Activated CD4-positive, alpha-beta T cell treated with anti-CD3 and anti-CD28 coated beads, Interleukin-2, amount 50 U/mL, for 16 hours (primary cell): Measurements from ENCODE around the gene ARHGAP4.
A peak's percentile ranks its signal among the peaks of the same experiment; 100 is the strongest.

ENCODE experiments used
- DNase-seq: peaks from one replicate; pipeline ENCODE4 v3.0.0-alpha.2; 2020

ARHGAP4 gene

DNA sequence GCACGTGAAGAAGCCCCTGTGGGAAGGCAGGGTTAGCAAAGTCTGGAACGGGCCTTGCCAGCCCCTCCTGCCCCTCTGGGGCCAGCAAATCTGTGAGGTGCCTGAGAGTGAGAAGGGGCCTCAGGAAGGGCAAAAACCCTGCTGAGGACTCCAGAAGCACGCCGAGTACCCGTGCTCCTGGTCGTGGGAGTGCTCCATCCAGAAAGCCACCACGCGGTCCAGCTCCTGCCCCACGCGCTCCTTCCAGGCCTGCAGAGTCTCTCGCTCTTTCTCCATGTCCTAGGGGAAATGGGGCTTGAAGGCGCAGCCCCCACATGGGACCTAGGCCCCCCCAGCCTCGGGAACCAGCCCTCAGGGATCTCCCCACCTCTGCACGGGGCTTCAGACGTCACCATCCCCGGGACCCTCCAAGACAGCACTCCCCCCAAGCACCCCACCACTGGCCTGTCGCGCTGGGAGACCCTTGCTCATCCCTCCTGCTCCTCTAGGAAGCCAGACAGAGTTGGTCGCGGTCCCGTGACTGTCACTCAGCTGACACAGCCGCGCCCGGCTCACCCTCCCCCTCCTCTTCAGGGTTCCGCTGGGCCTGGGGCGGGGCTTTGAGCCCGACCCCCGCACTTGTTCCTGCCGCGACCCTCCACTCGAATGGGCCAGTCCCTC is 18.2 kb upstream of the ARHGAP4 start, which contains the start of gene RENBP:
TSS of gene RENBP (minus strand) at position 504 of the 660 bp plus-strand sequence. CDS start at position 471, 33 bp downstream.
- DNase-seq = peak; percentile 41

DNA sequence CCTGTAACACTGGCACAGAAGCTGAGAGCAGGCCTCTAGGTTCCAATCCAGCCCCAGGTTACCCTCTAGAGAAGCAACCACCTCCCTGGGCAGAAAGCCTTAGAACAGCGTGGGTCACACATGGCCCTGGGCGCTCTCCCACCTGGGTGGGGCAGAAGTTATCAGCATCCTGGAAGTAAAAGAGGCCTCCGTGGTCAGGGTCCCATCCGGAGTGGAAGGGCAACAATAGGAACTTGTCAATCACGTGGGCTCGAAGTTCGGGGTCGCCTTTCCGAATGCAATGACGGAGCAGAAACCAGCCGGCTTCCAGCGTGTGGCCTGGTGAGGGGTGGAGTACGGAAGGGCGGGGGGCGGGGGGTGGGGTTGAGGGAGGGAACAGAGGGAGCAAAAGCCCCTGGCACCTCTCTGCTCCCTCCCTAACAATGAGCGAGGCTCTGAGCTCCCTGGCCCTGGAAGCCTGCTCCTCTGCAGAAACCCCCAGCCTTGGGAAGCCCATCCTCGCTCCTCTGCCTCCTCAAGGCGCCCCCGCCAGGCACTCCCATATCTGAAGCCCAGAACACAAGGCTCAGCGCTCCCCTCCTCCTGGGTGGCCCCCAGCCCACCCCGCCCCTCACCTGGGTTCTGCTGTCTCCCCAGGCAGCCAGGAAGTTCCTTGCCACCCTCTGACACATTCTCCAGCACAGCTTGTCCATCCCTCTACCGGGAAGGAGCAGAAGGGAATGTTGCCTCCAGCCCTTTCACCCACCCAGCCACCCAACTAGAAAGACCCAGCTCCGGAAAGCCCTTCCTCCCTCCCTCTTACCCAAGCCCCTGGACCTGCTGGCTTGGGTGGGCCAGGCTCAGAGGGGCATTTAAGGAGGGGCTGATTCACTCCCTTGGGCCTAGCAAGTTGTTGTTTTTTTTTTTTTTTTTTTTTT is 15.5 kb upstream of the ARHGAP4 start:
- DNase-seq = no peak

GRCh38 chrX:153939573-153939972 is 13.5 kb upstream of the ARHGAP4 start:
- no peak for DNase-seq

GRCh38 chrX:153938226-153938786 is 12.2 kb upstream of the ARHGAP4 start:
- no peak for DNase-seq

GRCh38 chrX:153937056-153937455 is 11.0 kb upstream of the ARHGAP4 start:
- DNase-seq = no peak

DNA sequence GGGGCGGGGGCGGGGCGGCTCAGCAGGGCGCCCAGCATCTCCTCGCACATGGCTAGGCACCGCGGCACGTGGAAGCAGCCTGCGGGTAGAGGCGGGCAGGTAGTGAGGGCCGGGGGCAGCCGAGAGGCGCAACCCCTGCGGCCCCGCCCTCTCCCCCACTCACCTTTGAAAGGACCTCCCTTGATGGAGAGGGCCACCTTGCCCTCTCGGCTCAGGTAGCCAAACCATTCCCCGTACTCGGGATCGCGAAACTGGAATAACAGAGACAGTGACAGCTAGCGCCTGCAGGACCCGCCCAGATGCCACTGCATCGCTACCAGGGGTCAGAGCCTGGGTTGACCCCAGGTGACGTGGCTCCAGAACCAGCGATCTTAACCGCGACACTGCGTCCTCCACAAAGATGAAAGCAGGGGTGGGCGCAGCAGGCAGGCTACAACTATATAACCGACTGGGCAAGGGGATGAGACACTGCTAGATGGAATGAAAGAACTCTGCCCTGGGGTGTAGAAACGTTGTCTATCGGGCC is 9.3 kb upstream of the ARHGAP4 start:
- DNase-seq = no peak

GRCh38 chrX:153934762-153935325 is 8.8 kb upstream of the ARHGAP4 start, which contains the start of gene NAA10:
Gene NAA10, minus strand, starts transcription at chrX:153935037. Its CDS starts 133 bp downstream, at chrX:153934904.
- DNase-seq = peak; percentile 77

DNA sequence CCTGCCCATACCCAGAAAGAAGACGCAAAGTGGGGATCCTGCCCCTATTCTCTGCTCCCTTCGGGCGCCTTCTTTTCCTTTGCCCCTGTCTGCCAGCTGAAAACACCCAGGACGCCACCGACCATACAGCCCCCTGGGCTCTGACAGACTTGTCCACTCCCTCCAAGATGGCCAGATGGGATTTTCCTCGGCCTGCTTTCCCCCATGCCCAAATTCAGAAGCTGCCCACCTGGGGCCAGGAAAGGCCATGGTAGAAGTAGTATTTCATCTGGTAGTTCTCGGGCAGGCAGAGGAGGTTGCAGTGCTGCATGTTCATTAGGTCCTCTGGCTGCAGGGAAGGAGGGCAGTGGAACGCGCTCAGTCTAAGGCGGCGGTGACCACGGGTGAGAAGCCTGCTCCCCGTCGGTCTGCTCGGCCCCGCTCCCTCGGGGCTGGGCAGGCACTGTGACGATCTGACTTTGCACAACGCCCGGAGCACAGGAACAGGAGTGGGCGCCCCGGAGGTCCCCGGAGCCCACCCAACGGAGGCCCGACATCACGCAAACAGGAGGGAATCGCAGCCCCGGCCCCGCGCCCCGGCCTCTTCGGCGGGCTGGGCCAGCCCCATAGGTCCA is 8.2 kb upstream of the ARHGAP4 start:
- no peak for DNase-seq

DNA sequence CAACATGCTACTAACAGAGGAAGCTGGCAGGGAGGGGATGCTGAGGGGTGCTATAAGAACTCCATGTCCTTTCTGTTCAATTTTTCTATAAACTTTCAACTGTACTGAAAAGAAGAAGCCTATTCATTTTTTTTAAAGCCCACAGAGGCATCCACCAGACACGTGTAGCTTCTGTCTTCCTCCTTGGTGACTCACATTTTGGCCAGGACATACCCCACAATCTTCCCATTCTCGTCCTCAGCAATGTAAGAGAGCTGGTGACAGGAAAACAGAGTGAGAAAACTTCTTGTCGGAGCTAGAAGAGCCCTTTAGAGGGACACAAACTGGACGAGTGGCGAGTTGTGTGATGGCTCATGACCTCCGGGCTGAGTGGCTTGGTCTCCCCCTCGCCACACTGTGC is 7.7 kb upstream of the ARHGAP4 start:
- DNase-seq = no peak

GRCh38 chrX:153932220-153932915 is 6.3 kb upstream of the ARHGAP4 start:
- no peak for DNase-seq

DNA sequence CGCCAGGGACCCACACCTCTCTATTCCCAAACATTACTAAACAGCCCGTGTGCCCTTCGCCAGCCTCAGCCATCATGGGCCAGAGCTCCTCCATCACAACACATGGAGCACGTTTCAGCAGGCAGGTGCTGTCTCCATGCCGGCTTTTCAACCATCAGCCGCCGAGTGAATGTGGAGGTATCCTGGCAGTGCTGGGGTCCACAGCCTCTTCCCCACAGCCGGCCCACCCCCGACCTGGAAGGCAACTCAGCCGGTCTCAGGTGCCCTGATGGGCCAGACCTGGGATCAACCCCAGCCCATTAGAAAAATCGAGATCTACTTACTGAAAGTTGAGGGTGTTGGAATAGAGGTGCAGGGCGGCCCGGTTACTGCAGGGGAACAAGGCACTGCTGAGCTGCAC is 5.7 kb upstream of the ARHGAP4 start:
- DNase-seq = no peak

DNA sequence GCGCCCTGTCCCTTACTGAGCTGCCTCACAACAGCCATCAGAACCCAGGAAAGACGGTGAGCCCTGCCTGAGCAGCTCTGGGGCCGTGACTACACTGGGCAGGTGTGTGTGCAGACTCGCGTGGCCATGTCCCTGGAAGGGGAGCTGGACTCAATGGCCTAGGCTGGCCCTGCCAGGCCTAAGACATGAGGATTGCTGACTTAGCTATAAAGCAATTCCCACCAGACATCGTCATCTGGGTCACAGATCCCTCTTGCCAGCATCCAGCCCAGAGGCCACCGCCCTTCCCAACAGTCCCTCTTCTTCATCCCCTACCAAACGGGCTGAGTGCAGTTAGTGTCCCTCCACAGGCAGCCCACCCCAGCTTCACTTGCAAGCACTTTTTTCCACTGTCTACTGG is 5.1 kb upstream of the ARHGAP4 start:
- no peak for DNase-seq

GRCh38 chrX:153930011-153930910 is 4.2 kb upstream of the ARHGAP4 start:
- no peak for DNase-seq

DNA sequence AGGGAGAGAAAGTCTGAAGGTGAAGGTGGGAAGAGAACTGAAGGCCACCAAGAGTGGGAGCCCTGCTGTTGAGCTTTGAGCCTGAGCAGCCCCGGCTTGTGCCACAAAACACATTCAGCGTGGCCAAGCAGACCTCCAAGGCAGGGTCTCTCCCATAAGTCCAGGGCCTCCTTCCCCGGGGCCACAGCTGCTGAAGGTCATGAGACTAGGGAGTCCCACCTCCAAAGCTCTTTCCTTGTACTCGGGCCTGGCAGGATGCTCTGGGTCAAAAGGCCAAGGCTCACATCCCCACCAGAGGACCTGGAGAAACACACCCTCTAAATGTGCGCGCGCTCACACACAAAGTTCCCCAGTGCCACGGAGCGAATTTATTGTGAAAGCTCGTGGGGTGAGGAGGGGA is 3.5 kb upstream of the ARHGAP4 start:
- DNase-seq = no peak

- no peak for DNase-seq
Observed at GRCh38 chrX:153928846-153929245, 2.8 kb upstream of the ARHGAP4 start.

GRCh38 chrX:153927922-153928760 is 2.1 kb upstream of the ARHGAP4 start:
- DNase-seq = peak; percentile 99

GRCh38 chrX:153927672-153927921 is 1.5 kb upstream of the ARHGAP4 start:
- no peak for DNase-seq

- DNase-seq = peak; percentile 88
Observed at GRCh38 chrX:153926858-153927671, 1.0 kb upstream of the ARHGAP4 start.

DNA sequence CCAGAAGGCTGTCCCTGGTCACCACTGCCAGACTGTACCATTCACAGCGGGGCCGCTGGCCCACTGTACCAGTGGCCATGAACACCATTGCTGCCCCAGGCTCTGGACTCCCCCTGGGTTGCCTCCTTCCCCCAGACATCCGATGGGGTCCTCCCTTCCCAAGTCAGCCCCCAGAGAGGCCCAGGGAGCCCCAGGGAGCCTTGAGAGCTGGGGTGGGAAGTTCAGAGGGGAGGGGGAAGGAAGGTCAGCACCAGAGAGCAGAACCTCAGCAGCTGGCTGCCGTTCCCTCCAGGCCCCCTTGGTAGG is 441 bp upstream of the ARHGAP4 start:
- DNase-seq = no peak

DNA sequence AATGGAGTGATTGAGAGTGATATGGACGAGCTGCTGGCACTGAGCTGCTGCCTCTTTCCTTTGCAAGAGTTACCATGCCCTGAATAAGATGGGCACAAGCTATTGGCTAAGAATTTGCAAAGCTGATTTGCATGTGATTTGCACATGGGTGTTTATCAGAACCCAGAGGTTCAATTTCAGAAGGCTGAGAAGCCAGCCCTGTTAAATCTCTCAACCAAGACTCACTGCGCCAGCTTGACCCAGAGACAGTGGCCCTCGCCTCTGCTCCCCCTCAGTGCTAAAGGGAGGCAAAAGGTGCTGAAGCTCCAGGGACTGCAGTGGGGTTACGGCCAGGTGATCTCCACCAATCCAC is 701 bp downstream of the ARHGAP4 start:
- DNase-seq = peak; percentile 51
